ENCODE data around the gene DMD.

DMD gene

GRCh38 chrX:32644476-32645245 lies 566.7 kb downstream of the DMD start:
- Histone ChIP-seq H4K20me1 (ENCODE audit: insufficient read depth, low read length) (no peaks in the 10 kb centered on the region), H3K4me2 (ENCODE audit: low read length) (no peak overlapping the region)
- TF ChIP-seq EZH2phosphoT487 (IDR thresholded peaks at IDR 0.05; ENCODE audit: low read depth) = no peak
- TF ChIP-seq CTCF (IDR thresholded peaks at IDR 0.05; ENCODE audit: low read depth, low read length) = no peak

GRCh38 chrX:32642283-32642682 lies 569.1 kb downstream of the DMD start:
- no peaks in the 10 kb centered on the region for H3K27me3 ChIP-seq (ENCODE audit: low read depth, low read length)
- no peaks in the 10 kb centered on the region for H3K36me3 ChIP-seq (replicated peaks; ENCODE audit: low read depth, low read length)

More at GRCh38 chrX:32644476-32645245, 566.7 kb downstream of the DMD start:
- no peaks in the 10 kb centered on the region for H3K9me3 ChIP-seq (ENCODE audit: insufficient read depth, low read length)
- no peak overlapping the region for H3K9ac ChIP-seq (ENCODE audit: low read length)
- H3K4me3 ChIP-seq (ENCODE audit: low read length) = no peak overlapping the region
- H3K79me2 ChIP-seq (ENCODE audit: low read length) = no peaks in the 10 kb centered on the region
- no peaks in the 10 kb centered on the region for H3K27me3 ChIP-seq (ENCODE audit: low read depth, low read length)
- no peak overlapping the region for H3K27ac ChIP-seq (ENCODE audit: low read length)
- peaks cover 5% of the 10 kb centered on the region; the same call in 1 of the 2 replicates for H3K4me1 ChIP-seq (ENCODE audit: low read length)
- H3K36me3 ChIP-seq (replicated peaks; ENCODE audit: low read depth, low read length) = no peaks in the 10 kb centered on the region
- no peak overlapping the region for H2AFZ ChIP-seq (ENCODE audit: low read depth, low read length)

GRCh38 chrX:32618154-32618553 lies 593.2 kb downstream of the DMD start:
- no peaks in the 10 kb centered on the region for H4K20me1 ChIP-seq (ENCODE audit: insufficient read depth, low read length)
- no peaks in the 10 kb centered on the region for H3K9me3 ChIP-seq (ENCODE audit: insufficient read depth, low read length)
- no peaks in the 10 kb centered on the region for H3K36me3 ChIP-seq (replicated peaks; ENCODE audit: low read depth, low read length)
- no peaks in the 10 kb centered on the region for H3K4me1 ChIP-seq (ENCODE audit: low read length)
- H3K27me3 ChIP-seq (ENCODE audit: low read depth, low read length) = no peaks in the 10 kb centered on the region
- no peak overlapping the region for H3K4me3 ChIP-seq (ENCODE audit: low read length)
- no peak for TF ChIP-seq EZH2phosphoT487 (IDR thresholded peaks at IDR 0.05; ENCODE audit: low read depth)
- TF ChIP-seq CTCF (IDR thresholded peaks at IDR 0.05; ENCODE audit: low read depth, low read length) = no peak
- no peak overlapping the region for H2AFZ ChIP-seq (ENCODE audit: low read depth, low read length)
- H3K4me2 ChIP-seq (ENCODE audit: low read length) = no peak overlapping the region
- H3K27ac ChIP-seq (ENCODE audit: low read length) = no peak overlapping the region
- no peaks in the 10 kb centered on the region for H3K79me2 ChIP-seq (ENCODE audit: low read length)
- no peak overlapping the region for H3K9ac ChIP-seq (ENCODE audit: low read length)

More at GRCh38 chrX:32642283-32642682, 569.1 kb downstream of the DMD start:
- no peaks in the 10 kb centered on the region for H3K79me2 ChIP-seq (ENCODE audit: low read length)
- TF ChIP-seq CTCF (IDR thresholded peaks at IDR 0.05; ENCODE audit: low read depth, low read length) (no peak), EZH2phosphoT487 (IDR thresholded peaks at IDR 0.05; ENCODE audit: low read depth) (no peak)
- H3K4me3 ChIP-seq (ENCODE audit: low read length) = no peak overlapping the region
- H2AFZ ChIP-seq (ENCODE audit: low read depth, low read length) = no peak overlapping the region
- no peak overlapping the region for H3K4me2 ChIP-seq (ENCODE audit: low read length)
- no peaks in the 10 kb centered on the region for H4K20me1 ChIP-seq (ENCODE audit: insufficient read depth, low read length)
- H3K9me3 ChIP-seq (ENCODE audit: insufficient read depth, low read length) = no peaks in the 10 kb centered on the region
- H3K27ac ChIP-seq (ENCODE audit: low read length) = no peak overlapping the region
- H3K4me1 ChIP-seq (ENCODE audit: low read length) = peaks cover 4% of the 10 kb centered on the region; the same call in 1 of the 2 replicates
- H3K9ac ChIP-seq (ENCODE audit: low read length) = no peak overlapping the region

- H3K4me1 ChIP-seq (ENCODE audit: low read length) = no peaks in the 10 kb centered on the region
- no peak overlapping the region for H3K4me2 ChIP-seq (ENCODE audit: low read length)
- no peak overlapping the region for H2AFZ ChIP-seq (ENCODE audit: low read depth, low read length)
- no peaks in the 10 kb centered on the region for H3K36me3 ChIP-seq (replicated peaks; ENCODE audit: low read depth, low read length)
- H3K27ac ChIP-seq (ENCODE audit: low read length) = no peak overlapping the region
- H4K20me1 ChIP-seq (ENCODE audit: insufficient read depth, low read length) = no peaks in the 10 kb centered on the region
- no peak overlapping the region for H3K9ac ChIP-seq (ENCODE audit: low read length)
- TF ChIP-seq CTCF (IDR thresholded peaks at IDR 0.05; ENCODE audit: low read depth, low read length) (no peak), EZH2phosphoT487 (IDR thresholded peaks at IDR 0.05; ENCODE audit: low read depth) (no peak)
- no peaks in the 10 kb centered on the region for H3K79me2 ChIP-seq (ENCODE audit: low read length)
- H3K9me3 ChIP-seq (ENCODE audit: insufficient read depth, low read length) = no peaks in the 10 kb centered on the region
- H3K27me3 ChIP-seq (ENCODE audit: low read depth, low read length) = no peaks in the 10 kb centered on the region
- H3K4me3 ChIP-seq (ENCODE audit: low read length) = no peak overlapping the region
Observed at GRCh38 chrX:32614707-32615106, 596.6 kb downstream of the DMD start.

Measured in OCI-LY3 (cell line).